ENCODE measurements around the gene ITPKB. TPM values are rescaled to one million over a fixed set of nuclear protein-coding genes. Genes with fewer than 3 reads are reported as not detected.
A peak's percentile ranks its signal among the peaks of the same experiment; 100 is the strongest.

The ITPKB gene
- total RNA-seq, 2 donors from 2014 or later = 22.4 to 28.3 TPM

DNA sequence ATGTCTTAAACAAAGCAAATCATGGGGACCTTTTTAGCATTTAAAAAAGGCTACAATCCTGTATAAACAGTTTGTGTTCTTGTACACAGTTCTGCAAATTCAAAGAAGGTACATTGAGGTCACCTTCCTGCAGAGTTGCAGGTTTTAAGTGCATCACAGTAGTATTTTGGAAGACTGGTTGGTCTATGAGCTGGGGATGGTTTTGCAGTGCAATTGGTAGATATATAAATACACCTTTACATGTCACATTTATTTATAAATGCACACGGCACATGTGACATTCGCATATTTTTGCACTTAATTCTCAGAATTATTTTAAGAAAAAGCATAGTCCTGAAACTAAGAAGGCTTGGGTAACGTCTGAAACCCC lies 599 bp upstream of the ITPKB start:
- Histone ChIP-seq H3K27me3 (ENCODE audit: control insufficient read depth, insufficient read depth, low read length, poor library complexity, severe bottlenecking) (no peaks in the 10 kb centered on the region), H3K27ac (ENCODE audit: low read depth, low read length) (no peak overlapping the region), H3K4me1 (ENCODE audit: control insufficient read depth, insufficient read depth, low read length) (peaks cover 6% of the 10 kb centered on the region), H3K9me3 (ENCODE audit: control insufficient read depth, low read length) (no peaks in the 10 kb centered on the region), H3K4me3 (ENCODE audit: low read length) (peak overlapping the region; percentile 94), H3K36me3 (ENCODE audit: control insufficient read depth, insufficient read depth, low read length) (peaks cover 18% of the 10 kb centered on the region), H3K9ac (ENCODE audit: extremely low read depth, low read length, poor library complexity, severe bottlenecking) (peak overlapping the region; percentile 23)
- H3K27me3 Mint-ChIP-seq (ENCODE audit: insufficient read depth) = peaks cover 1% of the 10 kb centered on the region
- WGBS, 2 experiments (ENCODE audit: insufficient coverage in 1 of 2, insufficient read length in 1 of 2) = 95 to 100% methylated on average over 2 to 3 of the region's 3 CpGs
- peak overlapping the region; percentile 82 for H3K4me3 Mint-ChIP-seq
- no peak for DNase-seq
- TF ChIP-seq, protein P1, sequence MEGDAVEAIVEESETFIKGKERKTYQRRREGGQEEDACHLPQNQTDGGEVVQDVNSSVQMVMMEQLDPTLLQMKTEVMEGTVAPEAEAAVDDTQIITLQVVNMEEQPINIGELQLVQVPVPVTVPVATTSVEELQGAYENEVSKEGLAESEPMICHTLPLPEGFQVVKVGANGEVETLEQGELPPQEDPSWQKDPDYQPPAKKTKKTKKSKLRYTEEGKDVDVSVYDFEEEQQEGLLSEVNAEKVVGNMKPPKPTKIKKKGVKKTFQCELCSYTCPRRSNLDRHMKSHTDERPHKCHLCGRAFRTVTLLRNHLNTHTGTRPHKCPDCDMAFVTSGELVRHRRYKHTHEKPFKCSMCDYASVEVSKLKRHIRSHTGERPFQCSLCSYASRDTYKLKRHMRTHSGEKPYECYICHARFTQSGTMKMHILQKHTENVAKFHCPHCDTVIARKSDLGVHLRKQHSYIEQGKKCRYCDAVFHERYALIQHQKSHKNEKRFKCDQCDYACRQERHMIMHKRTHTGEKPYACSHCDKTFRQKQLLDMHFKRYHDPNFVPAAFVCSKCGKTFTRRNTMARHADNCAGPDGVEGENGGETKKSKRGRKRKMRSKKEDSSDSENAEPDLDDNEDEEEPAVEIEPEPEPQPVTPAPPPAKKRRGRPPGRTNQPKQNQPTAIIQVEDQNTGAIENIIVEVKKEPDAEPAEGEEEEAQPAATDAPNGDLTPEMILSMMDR (conservative IDR thresholded peaks at IDR 0.05) = no peak
- H3K4me1 Mint-ChIP-seq = peaks cover 13% of the 10 kb centered on the region
- H3K36me3 Mint-ChIP-seq (ENCODE audit: low read depth) = peaks cover 16% of the 10 kb centered on the region
- no peak overlapping the region for H3K27ac Mint-ChIP-seq
- peaks cover 4% of the 10 kb centered on the region for H3K9me3 Mint-ChIP-seq

DNA sequence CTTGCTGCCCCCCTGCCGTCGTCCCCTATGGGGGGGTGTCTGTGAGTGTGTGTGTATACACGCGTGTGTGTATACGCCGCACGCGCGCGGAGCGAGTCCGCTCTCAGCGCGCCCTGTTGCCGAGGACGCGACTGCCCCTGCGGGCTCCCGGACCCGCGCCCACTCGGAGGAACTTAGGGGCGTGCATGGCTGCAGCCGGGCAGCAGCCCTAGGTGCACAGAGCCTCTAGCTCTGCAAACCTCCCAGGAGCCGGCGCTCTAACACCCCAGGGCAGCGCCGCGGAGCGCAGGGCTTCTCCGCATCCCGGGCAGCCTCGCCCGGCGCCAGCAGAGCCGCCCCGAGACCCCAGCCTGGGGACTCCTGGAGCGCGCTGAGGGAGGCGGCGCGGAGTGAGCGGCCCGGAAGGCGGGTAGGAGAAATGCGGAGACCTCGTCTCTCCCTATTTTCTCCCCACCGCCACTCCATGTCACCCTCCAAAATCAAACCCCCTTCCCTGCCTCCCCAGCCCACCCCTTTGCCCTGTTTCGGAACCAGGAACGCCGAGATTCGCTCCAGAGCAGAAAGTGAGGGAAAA lies 574 bp downstream of the ITPKB start:
- Histone ChIP-seq H3K9ac (ENCODE audit: extremely low read depth, low read length, poor library complexity, severe bottlenecking) (peak overlapping the region; percentile 80), H3K9me3 (ENCODE audit: control insufficient read depth, low read length) (no peaks in the 10 kb centered on the region), H3K4me3 (ENCODE audit: low read length) (peak overlapping the region; percentile 94), H3K4me1 (ENCODE audit: control insufficient read depth, insufficient read depth, low read length) (peaks cover 14% of the 10 kb centered on the region), H3K36me3 (ENCODE audit: control insufficient read depth, insufficient read depth, low read length) (peaks cover 28% of the 10 kb centered on the region), H3K27ac (ENCODE audit: low read depth, low read length) (no peak overlapping the region), H3K27me3 (ENCODE audit: control insufficient read depth, insufficient read depth, low read length, poor library complexity, severe bottlenecking) (no peaks in the 10 kb centered on the region)
- DNase-seq = peak; percentile 81
- peaks cover 21% of the 10 kb centered on the region for H3K36me3 Mint-ChIP-seq (ENCODE audit: low read depth)
- TF ChIP-seq, protein P1 (conservative IDR thresholded peaks at IDR 0.05) = no peak
- 0% methylated on average over 7 to 52 of the region's 52 CpGs for WGBS, 2 experiments (ENCODE audit: insufficient coverage in 1 of 2, insufficient read length in 1 of 2)
- peak overlapping the region; percentile 82 for H3K4me3 Mint-ChIP-seq
- peaks cover 1% of the 10 kb centered on the region for H3K27me3 Mint-ChIP-seq (ENCODE audit: insufficient read depth)
- H3K4me1 Mint-ChIP-seq = peaks cover 24% of the 10 kb centered on the region
- H3K9me3 Mint-ChIP-seq = peaks cover 3% of the 10 kb centered on the region
- H3K27ac Mint-ChIP-seq = peak overlapping the region; percentile 69

DNA sequence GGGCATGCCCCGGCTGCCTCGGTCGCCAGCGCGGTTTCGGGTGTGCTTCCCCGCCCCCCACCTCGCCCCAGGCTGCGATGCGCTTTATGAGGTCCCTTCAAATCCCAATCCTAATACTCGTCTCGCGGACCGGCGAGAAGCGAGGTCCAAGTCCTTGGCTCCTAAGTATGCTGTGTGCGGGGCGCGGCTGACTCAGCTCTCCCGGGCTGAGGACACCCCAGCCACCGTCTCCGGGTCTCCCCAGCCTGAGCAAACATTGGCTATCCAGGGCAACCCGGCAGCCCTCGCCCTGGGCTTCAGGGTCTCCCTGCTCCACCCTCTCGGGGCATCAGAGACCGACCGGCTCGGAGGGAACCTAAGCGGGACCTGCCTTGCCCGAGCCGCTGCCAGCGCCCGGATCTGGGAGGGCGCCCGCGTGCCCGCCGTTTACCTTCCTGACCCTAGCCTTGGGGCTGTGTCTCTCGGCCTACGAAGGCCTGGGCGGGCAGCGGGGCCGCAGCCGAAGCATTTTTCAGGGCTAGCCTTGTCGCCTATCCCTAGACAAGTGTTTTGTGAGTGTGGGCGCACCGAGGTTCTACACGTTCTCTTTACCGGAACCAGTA lies 1.2 kb downstream of the ITPKB start:
- Histone ChIP-seq H3K4me1 (ENCODE audit: control insufficient read depth, insufficient read depth, low read length) (peaks cover 19% of the 10 kb centered on the region), H3K27ac (ENCODE audit: low read depth, low read length) (no peak overlapping the region), H3K9me3 (ENCODE audit: control insufficient read depth, low read length) (no peaks in the 10 kb centered on the region), H3K4me3 (ENCODE audit: low read length) (peak overlapping the region; percentile 94), H3K27me3 (ENCODE audit: control insufficient read depth, insufficient read depth, low read length, poor library complexity, severe bottlenecking) (no peaks in the 10 kb centered on the region), H3K36me3 (ENCODE audit: control insufficient read depth, insufficient read depth, low read length) (peaks cover 34% of the 10 kb centered on the region), H3K9ac (ENCODE audit: extremely low read depth, low read length, poor library complexity, severe bottlenecking) (peak overlapping the region; percentile 80)
- Mint-ChIP-seq H3K4me3 (peak overlapping the region; percentile 82), H3K36me3 (ENCODE audit: low read depth) (peaks cover 24% of the 10 kb centered on the region), H3K4me1 (peaks cover 27% of the 10 kb centered on the region), H3K27me3 (ENCODE audit: insufficient read depth) (peaks cover 1% of the 10 kb centered on the region), H3K27ac (no peak overlapping the region), H3K9me3 (no peaks in the 10 kb centered on the region)
- TF ChIP-seq, protein P1 (conservative IDR thresholded peaks at IDR 0.05) = no peak
- DNase-seq = peak; percentile 84
- 0% methylated on average over 20 to 49 of the region's 49 CpGs for WGBS, 2 experiments (ENCODE audit: insufficient coverage in 1 of 2, insufficient read length in 1 of 2)
